GM19351 (cell line): ENCODE data around the gene GLTP.
"Not testable (repeated sequence)": the region's sequence is repeated elsewhere in the genome, so short reads cannot be mapped to it uniquely, and the experiment has no call there.

Experiments
- ATAC-seq: cut with Tn5 transposase; IDR thresholded peaks from one replicate; pipeline ENCODE4 v1.9.1; 2021; ENCODE audit warnings: mild to moderate bottlenecking, moderate library complexity; ENCODE audit not compliant: unreplicated experiment

Gene GLTP

GRCh38 chr12:109878749-109879148 is 1.6 kb downstream of the GLTP start:
- no peak for ATAC-seq

- ATAC-seq, result no peak
These were observed 2.1 kb downstream of the GLTP start for GRCh38 chr12:109878247-109878625.

- ATAC-seq, result no peak
These were observed 2.7 kb downstream of the GLTP start for GRCh38 chr12:109877504-109878246.

- no peak for ATAC-seq
These were observed 3.9 kb downstream of the GLTP start for GRCh38 chr12:109876406-109876805.

- no peak for ATAC-seq
These were observed 4.7 kb downstream of the GLTP start for GRCh38 chr12:109875572-109876131.

GRCh38 chr12:109873653-109874052 is 6.7 kb downstream of the GLTP start:
- no peak for ATAC-seq

- no peak for ATAC-seq
These were observed 8.6 kb downstream of the GLTP start for GRCh38 chr12:109871668-109872314.

- no peak for ATAC-seq
These were observed 9.7 kb downstream of the GLTP start for GRCh38 chr12:109870648-109871047.

- ATAC-seq, result no peak
These were observed 11.9 kb downstream of the GLTP start for GRCh38 chr12:109868182-109869051.

- no peak for ATAC-seq
These were observed 15.4 kb downstream of the GLTP start for GRCh38 chr12:109864916-109865315.

GRCh38 chr12:109863847-109864712 is 16.3 kb downstream of the GLTP start:
- no peak for ATAC-seq

GRCh38 chr12:109862491-109862890 is 17.9 kb downstream of the GLTP start:
- ATAC-seq, result not testable (repeated sequence)

GRCh38 chr12:109861689-109862314 is 18.5 kb downstream of the GLTP start:
- ATAC-seq, result no peak

- no peak for ATAC-seq
These were observed 19.4 kb downstream of the GLTP start for GRCh38 chr12:109860977-109861376.

GRCh38 chr12:109858764-109859163 is 21.6 kb downstream of the GLTP start:
- ATAC-seq, result no peak

GRCh38 chr12:109857715-109858114 is 22.6 kb downstream of the GLTP start:
- no peak for ATAC-seq

GRCh38 chr12:109855377-109855776 is 25.0 kb downstream of the GLTP start:
- ATAC-seq, result no peak

- ATAC-seq, result not testable (repeated sequence)
These were observed 29.8 kb downstream of the GLTP start for GRCh38 chr12:109850518-109850917.

GRCh38 chr12:109847142-109847735 is 33.1 kb downstream of the GLTP start:
- ATAC-seq, result no peak

GRCh38 chr12:109845824-109846205 is 34.5 kb downstream of the GLTP start:
- ATAC-seq, result no peak
